ENCODE measurements around the gene GNMT.

DNA sequence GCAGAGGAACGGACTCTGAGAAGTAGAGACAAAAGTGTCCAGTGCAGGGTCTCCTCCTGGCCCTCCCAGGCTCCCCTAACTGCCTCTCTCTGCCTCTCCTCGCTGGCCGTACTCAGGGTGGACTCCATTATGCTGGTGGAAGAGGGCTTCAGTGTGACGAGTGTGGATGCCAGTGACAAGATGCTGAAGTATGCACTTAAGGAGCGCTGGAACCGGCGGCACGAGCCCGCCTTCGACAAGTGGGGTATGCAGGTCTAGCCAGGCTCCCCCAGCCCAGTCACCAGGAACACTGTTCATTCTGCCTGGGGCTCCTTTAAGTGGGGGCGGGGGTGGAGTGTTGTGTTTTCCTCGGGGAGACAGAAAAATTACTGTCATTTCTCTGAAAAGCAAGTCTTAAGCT, 1.5 kb downstream of the GNMT start:
- TF ChIP-seq, protein P1, sequence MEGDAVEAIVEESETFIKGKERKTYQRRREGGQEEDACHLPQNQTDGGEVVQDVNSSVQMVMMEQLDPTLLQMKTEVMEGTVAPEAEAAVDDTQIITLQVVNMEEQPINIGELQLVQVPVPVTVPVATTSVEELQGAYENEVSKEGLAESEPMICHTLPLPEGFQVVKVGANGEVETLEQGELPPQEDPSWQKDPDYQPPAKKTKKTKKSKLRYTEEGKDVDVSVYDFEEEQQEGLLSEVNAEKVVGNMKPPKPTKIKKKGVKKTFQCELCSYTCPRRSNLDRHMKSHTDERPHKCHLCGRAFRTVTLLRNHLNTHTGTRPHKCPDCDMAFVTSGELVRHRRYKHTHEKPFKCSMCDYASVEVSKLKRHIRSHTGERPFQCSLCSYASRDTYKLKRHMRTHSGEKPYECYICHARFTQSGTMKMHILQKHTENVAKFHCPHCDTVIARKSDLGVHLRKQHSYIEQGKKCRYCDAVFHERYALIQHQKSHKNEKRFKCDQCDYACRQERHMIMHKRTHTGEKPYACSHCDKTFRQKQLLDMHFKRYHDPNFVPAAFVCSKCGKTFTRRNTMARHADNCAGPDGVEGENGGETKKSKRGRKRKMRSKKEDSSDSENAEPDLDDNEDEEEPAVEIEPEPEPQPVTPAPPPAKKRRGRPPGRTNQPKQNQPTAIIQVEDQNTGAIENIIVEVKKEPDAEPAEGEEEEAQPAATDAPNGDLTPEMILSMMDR (IDR thresholded peaks at IDR 0.05): no peak
- no peak for TF ChIP-seq POLR2A (IDR thresholded peaks at IDR 0.05)
- no peak for TF ChIP-seq POLR2AphosphoS5 (IDR thresholded peaks at IDR 0.05)

All from gastroesophageal sphincter (tissue), 3 donors.